Stimulated activated CD4-positive, alpha-beta T cell treated with anti-CD3 and anti-CD28 coated beads, Interleukin-15, amount 100 ng/mL, for 1 hour (primary cell): Measurements from ENCODE around the gene DNASE1L2.

Source experiments
- DNase-seq, 2 donors: peaks; one replicate each; pipeline ENCODE4 v3.0.0-alpha.2; 2020; ENCODE audit warnings: low read depth in 1 of 2, low spot score in 1 of 2

Gene DNASE1L2, protein sequence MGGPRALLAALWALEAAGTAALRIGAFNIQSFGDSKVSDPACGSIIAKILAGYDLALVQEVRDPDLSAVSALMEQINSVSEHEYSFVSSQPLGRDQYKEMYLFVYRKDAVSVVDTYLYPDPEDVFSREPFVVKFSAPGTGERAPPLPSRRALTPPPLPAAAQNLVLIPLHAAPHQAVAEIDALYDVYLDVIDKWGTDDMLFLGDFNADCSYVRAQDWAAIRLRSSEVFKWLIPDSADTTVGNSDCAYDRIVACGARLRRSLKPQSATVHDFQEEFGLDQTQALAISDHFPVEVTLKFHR

DNA sequence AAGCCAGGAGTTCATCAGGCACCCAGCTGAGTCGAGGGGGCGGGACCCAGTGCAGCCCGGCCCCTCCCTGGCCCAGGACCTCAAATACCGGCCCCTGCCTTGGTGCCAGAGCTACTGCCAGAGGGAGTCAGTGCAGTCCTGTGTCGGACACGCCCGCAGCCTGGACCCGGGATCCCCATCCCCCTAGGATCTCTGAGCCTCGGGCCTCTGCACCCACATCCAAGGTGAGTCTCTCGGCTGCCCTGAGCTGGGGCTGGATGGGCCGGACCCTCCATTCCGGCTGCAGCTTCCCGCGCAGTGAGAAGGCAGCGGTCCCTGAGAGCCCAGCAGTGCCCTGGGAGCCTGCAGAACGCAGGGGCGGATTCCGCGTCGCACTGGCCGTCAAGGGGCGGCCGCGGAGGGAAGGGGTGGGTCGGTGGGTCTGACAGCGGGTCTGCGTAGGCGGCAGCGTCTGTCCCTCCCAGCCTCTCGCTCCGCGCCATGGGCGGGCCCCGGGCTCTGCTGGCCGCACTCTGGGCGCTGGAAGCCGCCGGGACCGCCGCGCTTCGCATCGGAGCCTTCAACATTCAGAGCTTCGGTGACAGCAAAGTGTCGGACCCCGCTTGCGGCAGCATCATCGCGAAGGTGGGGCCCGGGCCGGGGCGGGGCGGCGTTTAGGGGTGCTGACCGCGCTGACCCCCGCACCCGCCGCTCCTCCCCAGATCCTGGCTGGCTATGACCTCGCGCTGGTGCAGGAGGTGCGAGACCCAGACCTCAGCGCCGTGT, at the start of gene DNASE1L2:
DNASE1L2 (plus strand) TSS at position 108 of the 765 bp plus-strand sequence; CDS start at position 481, 373 bp downstream.
- no peak for DNase-seq

DNA sequence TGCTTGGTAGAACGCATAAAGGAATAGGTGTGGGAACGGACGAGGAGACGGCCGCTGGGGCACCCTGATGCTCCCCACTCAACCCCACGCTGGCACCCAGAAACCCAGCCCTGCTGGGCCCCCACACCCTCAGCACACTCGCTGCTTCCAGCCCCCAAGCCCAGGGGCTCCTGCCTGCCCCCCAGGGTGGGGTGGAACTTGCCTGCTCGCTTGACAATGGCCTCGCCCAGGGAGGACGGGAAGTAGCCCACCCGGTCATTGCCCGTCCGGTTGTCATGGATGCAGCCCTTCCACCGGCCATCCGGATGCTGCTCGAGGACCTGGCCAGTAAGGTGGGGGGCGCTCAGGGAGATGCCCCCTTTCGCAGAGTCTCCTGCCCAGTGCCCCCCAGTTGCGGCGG, 49.7 kb upstream of the DNASE1L2 start:
- no peak for DNase-seq

DNA sequence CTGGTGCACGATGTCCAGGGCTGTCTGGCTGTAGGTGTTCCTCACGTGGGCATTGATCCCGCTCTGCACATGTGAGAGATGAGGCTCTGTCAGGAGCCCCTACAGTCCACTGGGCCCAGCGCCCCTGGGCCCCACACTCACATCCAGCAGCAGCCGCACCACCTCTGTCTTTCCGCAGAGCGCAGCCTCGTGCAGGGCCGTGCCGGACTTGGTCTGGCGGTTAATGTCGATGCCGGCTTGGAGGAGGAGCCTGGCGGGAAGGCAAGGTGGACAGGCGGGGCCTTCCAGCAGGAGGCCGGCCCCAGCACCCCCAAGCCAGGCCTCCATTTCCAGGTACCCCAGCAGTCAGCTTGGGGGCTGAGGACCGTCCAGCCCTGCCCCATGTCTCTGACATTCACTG, 49.0 kb upstream of the DNASE1L2 start:
- no peak for DNase-seq

DNA sequence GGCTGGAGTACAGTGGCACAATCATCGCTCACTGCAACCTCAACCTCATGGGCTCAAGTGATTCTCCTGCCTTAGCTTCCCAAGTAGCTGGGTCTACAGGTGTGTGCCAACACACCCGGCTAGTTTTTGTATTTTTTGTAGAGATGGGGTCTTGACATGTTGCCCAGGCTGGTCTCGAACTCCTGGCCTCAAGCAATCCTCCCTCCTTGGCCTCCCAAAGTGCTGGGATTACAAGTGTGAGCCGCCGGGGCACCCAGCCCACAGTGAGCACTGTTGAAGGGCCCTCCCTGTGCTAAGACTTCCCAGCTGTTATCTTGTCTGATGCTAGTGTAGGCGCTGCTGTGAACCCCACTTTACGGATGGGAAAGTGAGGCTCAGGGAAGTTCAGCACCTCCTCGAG, 47.8 kb upstream of the DNASE1L2 start:
- no peak for DNase-seq

DNA sequence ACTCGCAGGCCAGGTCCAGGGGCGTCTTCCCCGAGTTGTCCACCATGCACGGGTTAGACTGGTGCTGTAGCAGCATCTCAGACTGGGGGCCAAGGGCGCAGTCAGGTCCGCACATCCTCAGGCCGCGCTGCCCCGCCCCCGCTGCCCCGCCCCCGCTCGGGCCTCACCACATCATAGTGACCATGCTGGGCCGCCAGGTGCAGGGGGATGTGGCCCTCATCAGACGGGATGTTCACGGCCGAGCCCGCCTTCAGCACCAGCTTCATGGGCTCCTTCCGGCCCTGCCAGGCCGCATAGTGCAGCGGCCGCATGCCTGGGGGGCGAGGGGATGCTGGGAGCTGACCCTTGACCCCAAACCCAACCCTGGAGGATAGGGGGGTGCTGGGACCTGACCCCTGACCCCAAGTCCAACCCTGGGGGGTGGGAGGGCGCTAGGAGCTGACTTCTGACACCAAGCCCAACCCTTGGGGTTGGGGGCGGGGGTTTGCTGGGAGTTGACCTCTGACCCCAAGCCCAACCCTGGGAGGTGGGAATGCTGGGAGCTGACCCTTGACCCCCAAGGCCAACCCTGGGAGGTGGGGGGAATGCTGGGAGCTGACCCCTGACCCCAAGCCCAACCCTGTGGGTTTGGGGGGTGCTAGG, 46.9 kb upstream of the DNASE1L2 start:
- DNase-seq: no peak

DNA sequence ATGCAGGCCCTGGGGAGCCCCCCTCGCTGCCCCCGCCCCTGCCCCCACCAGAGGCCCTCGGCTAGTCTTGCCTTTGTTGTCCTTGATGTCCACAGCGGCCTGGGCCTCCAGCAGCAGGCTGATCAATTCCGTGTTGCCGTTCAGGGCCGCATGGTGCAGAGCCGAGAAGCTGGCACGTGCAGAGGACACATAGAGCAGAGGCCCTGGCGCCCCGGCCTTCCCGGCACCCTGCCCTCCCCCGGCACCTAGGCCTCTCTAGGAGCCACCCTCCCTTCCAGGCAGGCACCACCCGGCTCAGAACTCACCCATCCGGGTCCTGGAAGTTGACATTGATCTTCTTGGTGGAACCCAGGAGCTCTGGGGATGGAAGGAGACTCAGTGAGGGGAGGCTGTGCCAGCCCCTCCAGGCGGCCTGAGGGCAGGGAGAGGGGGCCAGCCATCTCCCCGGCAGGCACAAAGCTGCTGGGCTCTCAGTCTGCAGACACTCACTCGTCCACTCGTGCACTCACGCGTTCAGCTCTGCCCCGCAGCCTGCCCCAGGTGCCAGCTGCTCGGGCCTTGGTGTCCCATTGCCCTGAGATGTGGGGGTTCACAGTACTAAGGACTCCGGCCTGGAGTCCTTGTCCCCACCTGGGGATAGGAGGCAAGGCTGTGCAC, 46.1 kb upstream of the DNASE1L2 start:
- no peak for DNase-seq

DNA sequence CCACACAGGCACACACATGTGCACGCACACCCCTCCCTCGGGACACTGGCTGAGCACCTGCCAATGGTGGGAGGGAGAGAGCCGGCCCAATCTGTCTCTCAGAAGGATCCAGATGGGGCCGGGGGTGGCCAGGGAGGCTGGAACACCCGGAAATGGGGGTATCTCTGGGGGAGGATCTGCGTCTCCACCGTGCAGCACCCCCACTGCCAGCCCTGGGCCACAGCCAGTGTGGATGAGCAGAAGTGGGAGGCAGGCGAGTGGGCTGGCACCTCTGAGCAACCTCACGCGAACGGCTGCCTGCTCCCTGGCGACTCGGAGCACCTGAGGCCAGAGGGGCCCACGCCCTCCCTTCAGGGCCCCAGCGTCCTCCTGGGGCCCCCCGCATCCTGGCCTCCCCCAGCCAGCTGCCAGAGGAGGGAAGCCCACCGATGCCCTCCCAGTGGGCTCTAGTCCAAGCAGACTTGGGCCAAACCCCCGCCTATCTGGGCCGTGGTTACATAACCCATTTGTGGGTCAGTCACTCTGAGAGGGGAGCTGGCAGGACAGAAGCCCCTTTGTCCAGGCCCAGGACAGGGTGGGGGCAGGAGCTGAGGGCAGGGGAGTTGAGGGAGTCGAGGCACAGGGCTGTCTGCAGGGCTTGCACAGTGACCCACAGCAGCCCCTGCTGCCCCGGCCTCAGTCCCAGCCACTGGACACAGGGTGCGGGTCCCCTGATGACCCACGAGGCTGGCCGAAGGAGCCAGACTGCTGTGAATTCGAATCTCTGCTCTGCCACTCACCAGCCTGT, 45.4 kb upstream of the DNASE1L2 start:
- DNase-seq: no peak

DNA sequence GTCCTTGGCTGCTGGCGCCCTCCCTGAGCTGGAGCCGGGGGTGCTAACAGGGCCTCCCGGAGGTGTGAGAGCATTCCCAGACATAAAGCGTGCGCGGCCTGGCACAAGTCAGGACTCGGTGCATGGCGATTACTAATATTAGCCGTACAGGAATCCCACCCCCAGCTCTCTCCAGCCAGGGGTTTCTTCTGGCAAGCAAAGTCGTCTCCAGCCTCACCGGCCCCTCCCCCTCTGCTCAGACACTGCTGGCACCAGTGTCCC, 44.9 kb upstream of the DNASE1L2 start:
- DNase-seq: no peak

DNA sequence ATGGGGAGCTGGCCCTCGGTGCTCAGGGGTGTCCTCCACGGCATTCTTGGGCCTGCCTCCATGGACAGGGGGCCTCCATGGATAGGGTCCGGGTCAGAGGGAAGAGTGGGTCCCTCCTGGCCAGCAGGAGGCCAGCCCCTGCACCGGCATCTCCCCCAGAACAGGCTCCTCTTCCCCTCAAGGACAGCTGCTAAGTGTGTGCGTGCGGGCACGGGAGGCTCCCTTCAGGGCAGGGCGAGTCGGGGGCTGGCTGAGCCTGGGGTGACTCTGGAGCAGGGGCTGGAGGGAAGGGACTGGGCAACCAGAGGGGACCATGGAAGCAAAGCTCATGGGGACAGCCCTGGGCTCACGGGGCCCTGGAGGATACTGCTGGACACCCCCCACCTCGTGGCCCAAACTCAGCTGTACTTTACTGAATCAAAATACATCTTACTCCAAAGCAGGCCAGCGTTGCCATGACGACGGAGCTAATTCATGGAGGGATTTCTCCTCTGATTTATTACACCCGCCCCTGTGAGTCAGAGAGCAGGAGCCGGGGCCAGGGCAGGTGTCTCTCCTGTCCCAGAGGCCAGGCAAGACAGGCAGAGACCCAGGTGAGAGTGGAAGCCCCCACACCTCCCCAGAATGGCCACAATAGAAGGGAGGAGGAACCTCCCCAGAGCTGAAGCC, 41.9 kb upstream of the DNASE1L2 start:
- no peak for DNase-seq

DNA sequence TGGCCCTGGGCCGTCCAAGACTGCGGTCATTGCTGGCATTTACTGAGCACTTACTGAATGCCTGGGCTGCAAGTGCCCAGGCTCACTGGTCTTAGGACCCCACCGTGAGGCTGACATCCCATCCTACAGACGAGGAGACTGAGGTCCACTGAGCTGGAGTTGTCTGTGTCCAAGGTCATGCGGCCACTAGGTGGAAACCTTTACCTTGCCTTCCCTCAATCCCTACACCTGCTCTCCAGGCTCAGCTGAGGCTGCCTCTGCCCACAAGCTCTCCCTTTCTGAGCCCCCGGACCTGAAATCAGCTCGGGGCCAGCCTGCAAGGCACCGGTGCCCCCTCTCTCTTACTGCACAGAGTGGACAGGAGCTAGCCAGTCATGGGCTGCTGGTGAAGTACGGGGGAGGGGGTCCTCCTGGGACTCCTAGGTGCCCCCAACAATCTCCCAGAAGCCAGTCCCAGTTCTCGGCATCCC, 41.4 kb upstream of the DNASE1L2 start:
- no peak for DNase-seq

DNA sequence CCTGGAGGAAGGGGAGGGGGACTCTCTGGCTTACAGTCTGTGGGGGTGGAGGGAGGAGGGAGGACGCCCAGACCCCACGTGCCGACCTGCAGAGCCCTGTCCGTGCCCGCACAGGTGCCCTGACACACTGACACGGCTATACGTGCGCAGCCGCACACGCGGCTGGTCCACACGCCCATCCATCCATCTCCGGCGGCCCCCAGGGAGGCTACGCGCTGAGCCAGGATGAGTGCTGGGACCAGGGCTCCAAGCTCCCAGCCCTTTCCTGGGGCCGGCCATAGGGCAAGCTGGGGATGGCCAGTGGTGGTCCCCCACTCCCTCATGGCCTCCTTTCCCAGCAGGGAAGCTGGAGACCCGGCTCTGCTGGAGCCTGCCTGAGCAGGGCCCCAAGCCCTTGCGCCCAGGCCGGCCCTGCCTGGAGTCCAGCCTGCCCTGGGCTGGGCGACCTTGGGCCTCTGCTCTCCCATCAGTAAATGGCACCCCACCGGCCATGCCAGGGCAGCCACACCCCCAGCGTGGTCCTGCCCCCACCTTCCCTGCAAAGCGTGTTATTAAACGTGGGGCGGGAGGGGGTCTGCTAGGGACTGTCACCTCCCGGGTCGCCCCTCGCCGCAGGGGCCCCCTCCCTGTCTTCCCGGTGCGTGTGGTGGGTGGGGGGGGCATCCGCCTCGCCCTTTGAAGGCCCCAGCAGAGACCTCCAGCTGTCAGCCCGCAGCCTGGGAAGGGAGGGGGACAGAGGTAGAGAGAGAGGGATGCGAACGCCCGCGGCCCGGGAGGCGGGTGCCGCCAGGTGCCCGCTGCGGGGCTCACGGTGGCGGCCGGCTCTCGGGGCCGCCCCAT, 40.7 kb upstream of the DNASE1L2 start:
- DNase-seq: no peak

DNA sequence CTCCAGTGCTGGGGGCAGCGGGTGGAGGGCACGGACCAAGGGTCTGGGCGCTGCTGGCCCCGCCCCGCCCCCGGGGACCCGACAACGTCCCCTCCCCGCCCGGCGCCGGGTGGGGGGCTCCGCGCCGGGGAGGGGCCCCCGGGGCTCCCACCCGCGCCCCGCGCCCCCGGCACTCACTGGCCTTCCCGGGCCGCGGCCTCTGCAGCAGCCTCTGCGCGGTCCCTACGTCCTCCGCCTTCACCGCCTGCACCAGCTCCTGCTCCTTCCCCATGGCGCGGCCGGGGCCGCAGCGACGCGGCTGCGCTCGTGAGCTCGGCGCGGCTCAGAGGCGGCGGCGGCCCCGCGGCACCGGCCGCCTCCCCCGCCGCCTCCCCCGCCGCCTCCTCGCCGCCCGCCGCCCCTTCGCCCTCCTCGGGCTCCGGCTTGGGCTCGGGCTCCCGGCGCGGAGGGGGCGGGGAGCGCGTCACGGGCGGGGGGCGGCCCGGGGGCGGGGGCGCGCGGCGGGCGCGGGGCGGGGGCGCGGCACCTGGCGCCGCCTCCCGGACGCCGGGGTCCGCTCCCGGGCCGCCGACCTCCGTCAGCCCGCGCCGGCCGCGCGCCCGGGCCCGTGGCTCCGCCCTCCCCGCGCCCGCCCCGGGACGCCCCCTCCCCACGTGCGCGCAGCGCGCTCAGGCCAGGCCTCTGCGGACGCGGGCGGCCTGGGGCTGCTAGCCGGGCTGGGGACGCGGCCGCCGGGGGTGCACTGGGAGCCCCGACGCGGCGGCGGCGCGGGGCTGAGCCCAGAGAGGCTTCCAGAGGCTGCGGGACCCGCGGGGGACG, 39.9 kb upstream of the DNASE1L2 start, which contains the start of gene CASKIN1:
CASKIN1 (minus strand) TSS at position 444 of the 819 bp plus-strand sequence; CDS start at position 271, 173 bp downstream.
- DNase-seq: no peak

DNA sequence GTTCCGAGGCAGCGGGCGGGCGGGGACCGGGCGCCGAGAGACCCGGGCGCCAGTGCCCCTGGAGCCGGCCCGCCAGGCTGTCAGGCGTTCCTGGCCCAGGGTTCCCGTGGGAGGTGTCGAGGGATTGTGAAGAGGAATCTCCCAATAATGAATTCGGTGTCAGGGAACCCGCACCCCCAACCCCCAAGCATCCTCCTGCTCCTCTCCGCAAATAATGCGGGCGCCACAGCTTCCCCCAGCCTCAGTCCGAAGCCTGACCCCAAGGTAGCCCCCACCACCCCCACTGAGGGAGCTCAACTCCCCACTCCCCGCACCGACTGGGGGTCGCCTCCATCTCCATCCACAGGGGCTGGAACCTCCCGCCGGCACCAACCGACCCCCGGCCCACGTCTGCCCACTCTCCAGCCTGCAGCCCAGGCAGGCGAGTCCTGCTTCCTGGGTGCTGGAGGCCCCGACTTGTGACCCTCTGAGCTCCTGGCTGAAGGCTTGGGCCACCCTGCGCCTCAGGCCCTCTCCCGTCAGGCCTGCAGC, 39.2 kb upstream of the DNASE1L2 start:
- DNase-seq: no peak

DNA sequence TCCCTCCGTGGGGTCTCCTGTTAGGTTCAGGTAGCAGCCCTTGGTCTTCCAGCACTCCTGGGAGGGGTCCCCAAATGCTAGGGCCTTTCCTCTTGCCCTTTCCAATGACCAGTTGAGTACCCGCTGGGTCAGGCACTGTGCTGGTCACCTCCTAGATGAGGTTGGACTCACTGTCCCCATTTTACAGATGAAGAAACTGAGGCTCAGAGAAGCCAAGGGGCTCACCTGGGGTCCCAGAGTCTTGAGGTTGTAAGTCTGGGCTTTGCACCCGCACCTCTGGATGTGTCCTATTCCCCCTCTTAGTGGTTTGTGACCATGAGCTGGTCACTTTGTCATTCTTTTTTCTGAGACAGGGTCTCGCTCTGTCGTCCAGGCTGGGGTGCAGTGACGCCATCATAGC, 38.5 kb upstream of the DNASE1L2 start:
- no peak for DNase-seq

DNA sequence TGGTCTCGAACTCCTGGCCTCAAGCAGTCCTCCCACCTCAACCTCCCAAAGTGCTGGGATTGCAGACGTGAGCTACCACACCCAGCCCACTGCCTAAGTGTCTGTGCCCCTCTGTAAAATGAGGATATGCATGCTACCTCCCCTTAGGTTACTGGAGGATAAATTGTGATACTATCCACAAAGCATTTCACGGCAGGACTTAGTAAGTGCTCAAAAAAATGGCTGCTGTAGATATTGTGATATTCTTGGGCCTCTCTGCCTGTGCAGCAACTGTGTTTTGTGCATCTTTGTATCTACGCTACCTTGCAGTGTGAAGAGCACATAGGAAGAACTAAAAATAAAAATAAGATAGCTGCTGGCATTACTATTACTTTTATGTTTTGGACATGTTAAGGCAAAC, 38.0 kb upstream of the DNASE1L2 start:
- no peak for DNase-seq

DNA sequence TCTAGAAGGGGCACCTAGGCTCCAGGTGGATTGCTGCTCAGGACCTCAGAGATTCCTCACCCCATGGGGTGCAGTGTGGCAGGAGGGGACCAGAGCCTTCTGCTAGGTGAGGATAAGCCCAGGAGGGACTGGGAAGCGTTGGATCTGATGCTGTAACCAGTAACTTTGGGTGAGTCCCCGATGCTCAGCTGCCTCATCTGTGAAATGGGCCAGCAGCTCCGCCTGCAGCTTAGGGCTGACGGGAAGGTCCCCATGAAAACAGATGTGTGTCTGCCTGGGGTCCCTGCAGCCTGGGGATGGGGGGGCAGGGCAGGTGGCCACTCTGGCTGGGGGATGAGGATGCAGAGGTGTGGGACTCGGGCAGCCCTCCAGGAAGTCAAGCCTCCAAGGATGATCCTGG, 37.1 kb upstream of the DNASE1L2 start:
- no peak for DNase-seq

DNA sequence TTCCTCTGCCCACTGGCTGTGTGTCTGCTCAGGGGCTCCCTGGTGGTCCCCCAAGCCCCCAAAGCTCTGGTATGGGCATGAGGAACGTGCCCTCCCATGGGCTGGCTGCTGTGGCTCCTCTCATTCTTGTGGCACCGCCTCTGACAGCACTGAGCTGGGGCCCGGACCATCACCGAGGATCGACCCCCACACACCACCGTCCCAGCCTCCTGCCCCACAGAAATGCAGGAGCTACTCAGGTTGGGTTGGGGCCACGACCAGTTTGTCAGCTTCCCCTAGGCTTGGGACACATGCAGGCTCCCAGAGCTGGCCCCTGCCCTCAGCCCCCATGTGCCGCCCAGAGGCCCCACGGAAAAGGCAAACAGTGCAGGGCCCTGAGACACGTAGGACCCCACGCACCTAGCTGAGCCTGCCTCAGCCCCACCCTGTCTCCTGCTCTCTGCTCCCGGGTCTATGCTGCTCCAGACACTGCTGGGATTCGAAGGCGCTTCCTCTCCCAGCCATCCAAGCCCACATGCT, 36.6 kb upstream of the DNASE1L2 start:
- DNase-seq: no peak

DNA sequence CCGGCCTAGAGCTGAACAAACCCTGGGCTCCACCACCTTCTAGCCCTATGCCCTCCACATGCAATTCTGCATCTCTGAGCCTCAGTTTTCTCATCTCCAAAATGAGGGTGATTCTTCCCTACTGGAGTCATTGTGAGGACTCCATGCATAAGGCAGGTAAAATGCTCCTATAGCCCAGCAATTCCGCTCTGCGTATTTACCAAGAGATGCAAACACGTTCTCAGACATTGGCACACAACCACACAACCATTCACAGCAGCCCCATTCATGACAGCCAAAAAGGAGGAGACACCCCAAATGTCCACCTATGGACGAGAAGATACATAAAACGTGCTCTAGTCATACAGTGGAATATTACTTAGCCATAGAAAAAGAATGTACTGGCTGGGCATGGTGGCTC, 35.9 kb upstream of the DNASE1L2 start:
- no peak for DNase-seq
